K562 (cell line): ENCODE results near the gene PACRG. TPM values are rescaled to one million over a fixed set of nuclear protein-coding genes. Genes with fewer than 3 reads are reported as not detected.

Experiments
- ATAC-seq: fragments of 200-7000 bp; cut with Tn5 transposase; 3 replicates; pipeline ENCODE4 v1.9.1; 2020; ENCODE audit warnings: moderate library complexity
- BruUV-seq: library from RNA; stranded (reverse); fragments of 400-500 nt; replicated peaks from 2 replicates; lab custom pipeline; 2021; lab: Mats Ljungman, UMichigan
- CTCF ChIA-PET: fragments of 300-600 bp; formaldehyde crosslinking; extraction: SDS; loops from one replicate; lab custom pipeline; 2021; ENCODE audit warnings: low intra/inter-chr PET ratio; lab: Yijun Ruan, JAX
- POLR2A ChIA-PET: fragments of 300-600, 350-650 bp; sonication (Branson Sonifier 250); formaldehyde crosslinking; extraction: SDS; loops from one replicate; lab custom pipeline; 2021; ENCODE audit warnings: antibody characterized with exemption, inconsistent platforms; lab: Yijun Ruan, JAX
- DNase-seq, 4 experiments: peaks; one replicate each; pipeline versions ENCODE4 v3.0.0 to v3.0.0-alpha.2; 2011 to 2018; ENCODE audit warnings: low spot score in 3 of 4, mixed read lengths in 3 of 4; ENCODE audit errors: extremely low read depth in 1 of 4
- FAIRE-seq: peaks from 2 replicates; lab custom pipeline; 2011; peaks lifted over from hg19 to GRCh38; lab: Jason Lieb, UNC
- H2AFZ ChIP-seq: 2 replicates; pipeline ENCODE4 v1.6.0; 2011; ENCODE audit warnings: low read depth, low read length, control low read depth, inconsistent platforms
- H3K27ac ChIP-seq: fragments of 200-600 bp; 3 replicates; pipeline ENCODE4 v1.8.0; 2011; ENCODE audit warnings: low read depth, mild to moderate bottlenecking, control low read depth, inconsistent platforms, low read length, moderate library complexity, mixed read lengths; ENCODE audit errors: extremely low read depth
- H3K27me3 ChIP-seq, 2 experiments: fragments of 300-600 bp in 1 of 2; 2 replicates in 1 of 2; 3 replicates in 1 of 2; pipeline versions ENCODE4 v1.6.0 to v1.8.0; 2011; ENCODE audit warnings: inconsistent platforms in 2 of 2, low read length in 2 of 2, mild to moderate bottlenecking in 1 of 2, mixed read lengths in 1 of 2, moderate library complexity in 1 of 2; ENCODE audit not compliant: control insufficient read depth in 2 of 2, insufficient read depth in 2 of 2
- H3K36me3 ChIP-seq: fragments of 300-600 bp; 3 replicates; pipeline ENCODE4 v1.8.0; 2011; ENCODE audit warnings: mild to moderate bottlenecking, low read length, inconsistent platforms; ENCODE audit not compliant: control insufficient read depth, insufficient read depth
- H3K4me1 ChIP-seq, 2 experiments: fragments of 200-600 bp in 1 of 2; replicated peaks in 1 of 2; 2 replicates in 1 of 2; 3 replicates in 1 of 2; pipeline versions ENCODE4 v1.5.1 to v1.8.0; 2011; ENCODE audit warnings: inconsistent platforms in 2 of 2, low read length in 2 of 2, mild to moderate bottlenecking in 1 of 2, mixed read lengths in 1 of 2, moderate library complexity in 1 of 2; ENCODE audit not compliant: control insufficient read depth in 2 of 2, insufficient read depth in 2 of 2
- H3K4me2 ChIP-seq: 2 replicates; pipeline ENCODE4 v1.6.1; 2011; ENCODE audit warnings: low read length, control low read depth, inconsistent platforms, mixed read lengths; ENCODE audit not compliant: insufficient read depth
- H3K4me3 ChIP-seq: fragments of 200-600 bp; sonication (generic), shearing (Covaris generic); 2 replicates; pipeline ENCODE4 v1.5.1; 2016; ENCODE audit warnings: control low read depth, inconsistent platforms
- H3K79me2 ChIP-seq: fragments of 200-600 bp; 3 replicates; pipeline ENCODE4 v1.8.0; 2011; ENCODE audit warnings: low read length, inconsistent platforms; ENCODE audit not compliant: control insufficient read depth, insufficient read depth
- H3K9ac ChIP-seq, 2 experiments: 2 replicates each; pipeline versions ENCODE4 v1.6.0 to v1.6.1; 2011; ENCODE audit warnings: low read depth in 2 of 2, low read length in 2 of 2, control low read depth in 1 of 2, inconsistent platforms in 1 of 2, mild to moderate bottlenecking in 1 of 2, mixed read lengths in 1 of 2; ENCODE audit not compliant: insufficient read depth in 1 of 2
- H3K9me1 ChIP-seq: one replicate; pipeline ENCODE4 v1.6.0; 2011; ENCODE audit warnings: inconsistent platforms, mild to moderate bottlenecking, low read length, moderate library complexity; ENCODE audit not compliant: control insufficient read depth, insufficient read depth
- H3K9me3 ChIP-seq: replicated peaks from 2 replicates; pipeline ENCODE4 v1.5.1; 2011; ENCODE audit warnings: low read depth, low read length, inconsistent platforms; ENCODE audit not compliant: control insufficient read depth, insufficient read depth
- H4K20me1 ChIP-seq: replicated peaks from 2 replicates; pipeline ENCODE4 v1.6.1; 2011; ENCODE audit warnings: low read length, inconsistent platforms, mixed read lengths; ENCODE audit not compliant: control insufficient read depth, insufficient read depth
- BDP1 ChIP-seq: IDR thresholded peaks from 3 replicates; pipeline ENCODE4 v1.6.1; 2011; ENCODE audit not compliant: insufficient read length, insufficient read depth
- NFXL1 ChIP-seq: fragments of 450-650 bp; formaldehyde crosslinking; IDR thresholded peaks from 2 replicates; pipeline ENCODE4 v1.4.0; 2021; ENCODE audit warnings: mild to moderate bottlenecking
- PCBP2 ChIP-seq: fragments of 200-400 bp; formaldehyde crosslinking; IDR thresholded peaks from 2 replicates; pipeline ENCODE4 v1.6.1; 2018; ENCODE audit warnings: low read length, low read depth, mild to moderate bottlenecking, moderate library complexity; ENCODE audit not compliant: poor library complexity, severe bottlenecking
- PTBP1 ChIP-seq: fragments of 200-400 bp; formaldehyde crosslinking; IDR thresholded peaks from 2 replicates; pipeline ENCODE4 v1.6.1; 2017; ENCODE audit warnings: low read depth, low read length
- RBM34 ChIP-seq: fragments of 200-400 bp; formaldehyde crosslinking; IDR thresholded peaks from 2 replicates; pipeline ENCODE4 v1.6.1; 2018; ENCODE audit warnings: low read length, borderline replicate concordance; ENCODE audit not compliant: insufficient read depth
- SLC30A9 ChIP-seq: fragments of 250-450 bp; sonication (Bioruptor Pico); IDR thresholded peaks from 2 replicates; pipeline ENCODE4 v1.8.0; 2022; ENCODE audit warnings: mild to moderate bottlenecking, moderate library complexity
- ZNF224 ChIP-seq: sonication (generic); formaldehyde crosslinking; IDR thresholded peaks from 2 replicates; pipeline ENCODE4 v1.8.0; 2022; ENCODE audit warnings: mild to moderate bottlenecking, missing genetic modification reagents
- ZNF282 ChIP-seq: sonication (generic); formaldehyde crosslinking; IDR thresholded peaks from 2 replicates; pipeline ENCODE4 v1.8.1; 2023; ENCODE audit warnings: missing genetic modification reagents
- WGBS: fragments of 100-300 bp; shearing (Covaris generic); methylation state at CpG from one replicate; pipeline ENCODE4 v1.1.6; 2016; ENCODE audit warnings: low coverage, mixed read lengths; ENCODE audit not compliant: insufficient coverage; ENCODE audit errors: missing lambda C conversion rate; 5-methylcytosine and 5-hydroxymethylcytosine counted together
- in situ Hi-C: fragments of 300-500 bp; cut with MboI; formaldehyde crosslinking; loops from 4 replicates; pipeline ENCODE4 v1.15.0; 2018; ENCODE audit warnings: inconsistent platforms, mixed read lengths
- intact Hi-C: fragments of 100-400 bp; cut with micrococcal nuclease; formaldehyde crosslinking; loops from 2 replicates; pipeline ENCODE4 v1.14.2; 2022
- polyA plus RNA-seq, 8 experiments: library from polyadenylated mRNA; depleted of rRNA in 4 of 8; stranded (reverse) in 5 of 8; unstranded in 3 of 8; fragments of >200 nt; fragmentation: Nextera tagmentation in 2 of 8; fragmentation: Illumina TruSeq in 1 of 8; extraction: Ambion mirVana in 2 of 8; extraction: Trizol in 1 of 8; gene quantifications; 2 replicates each; pipeline versions ENCODE4 v1.2.1 to v1.2.3, GENCODE V29; 2011 to 2014; ENCODE audit warnings: inconsistent platforms in 1 of 8, missing spikeins in 1 of 8
- total RNA-seq, 7 experiments: library from RNA; depleted of rRNA in 6 of 7; stranded (reverse); fragments of >200 nt in 6 of 7; fragmentation: Illumina TruSeq in 2 of 7; extraction: Trizol in 2 of 7; gene quantifications; 2 replicates each; pipeline versions ENCODE4 v1.2.1 to v1.2.3, GENCODE V29; 2011 to 2021; ENCODE audit warnings: low replicate concordance in 1 of 7

The PACRG gene
- total and polyA plus RNA-seq, 9 of the 15 experiments (the other 6 are each of a cell fraction or from before 2014, with no cell fraction given): 0.04 TPM; not detected in 8

DNA sequence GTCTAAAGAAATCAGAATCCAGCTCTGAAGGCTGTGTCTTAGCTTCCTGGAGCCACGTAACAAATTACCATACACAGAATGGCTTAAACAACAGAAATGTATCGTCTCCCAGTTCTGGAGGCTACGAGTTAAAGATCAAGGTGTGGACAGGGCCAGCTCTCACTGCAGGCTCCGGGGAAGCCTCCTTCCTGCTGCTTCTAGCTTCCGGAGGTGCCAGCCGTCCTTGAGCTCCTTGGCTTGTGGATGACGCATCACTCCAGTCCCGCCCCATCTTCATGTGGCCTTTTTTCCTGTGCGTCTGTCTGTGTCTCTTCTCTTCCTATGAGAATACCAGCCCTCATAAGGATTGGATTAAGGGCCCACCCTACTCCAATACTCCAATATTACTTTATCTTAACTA, 367.6 kb downstream of the PACRG start:
- no peak overlapping the region for H2AFZ ChIP-seq
- CTCF ChIA-PET: no interaction called here
- H3K9me1 ChIP-seq: no peaks in the 10 kb centered on the region
- no peak overlapping the region for H3K27ac ChIP-seq
- H3K27me3 ChIP-seq: peaks cover 0 to 9% of the 10 kb centered on the region in 2 experiments; a peak in 2 of 5 replicates
- H3K79me2 ChIP-seq: no peaks in the 10 kb centered on the region
- TF ChIP-seq SLC30A9 (CRISPR knock-in tag): no peak
- TF ChIP-seq NFXL1 (CRISPR knock-in tag): no peak
- no peak for TF ChIP-seq ZNF282 (CRISPR knock-in tag)
- TF ChIP-seq RBM34: no peak
- no peak for TF ChIP-seq BDP1
- no peak for TF ChIP-seq ZNF224 (CRISPR knock-in tag)
- no peak for TF ChIP-seq PCBP2
- TF ChIP-seq PTBP1: no peak
- TF ChIP-seq, all 486 proteins: peak for 0
- H3K9me3 ChIP-seq: no peaks in the 10 kb centered on the region
- FAIRE-seq (no peak), DNase-seq (no peak), ATAC-seq (no peak)
- no peak overlapping the region for H3K9ac ChIP-seq
- WGBS: 0% methylated on average over 9 of the region's 9 CpGs
- intact Hi-C loops: no loop called here
- no peak overlapping the region for H3K4me3 ChIP-seq
- no peak overlapping the region for H3K4me2 ChIP-seq
- H3K4me1 ChIP-seq: peaks cover 0 to 6% of the 10 kb centered on the region in 2 experiments; a peak in 1 of 5 replicates
- H3K36me3 ChIP-seq: no peaks in the 10 kb centered on the region
- no TSS peak for BruUV-seq
- in situ Hi-C loops: no loop called here
- H4K20me1 ChIP-seq: no peaks in the 10 kb centered on the region
- POLR2A ChIA-PET: no interaction called here
